ENCODE results near the gene TANC1.

GRCh38 chr2:159072795-159073194 is 104.4 kb downstream of the TANC1 start:
- TF ChIP-seq, protein P1, sequence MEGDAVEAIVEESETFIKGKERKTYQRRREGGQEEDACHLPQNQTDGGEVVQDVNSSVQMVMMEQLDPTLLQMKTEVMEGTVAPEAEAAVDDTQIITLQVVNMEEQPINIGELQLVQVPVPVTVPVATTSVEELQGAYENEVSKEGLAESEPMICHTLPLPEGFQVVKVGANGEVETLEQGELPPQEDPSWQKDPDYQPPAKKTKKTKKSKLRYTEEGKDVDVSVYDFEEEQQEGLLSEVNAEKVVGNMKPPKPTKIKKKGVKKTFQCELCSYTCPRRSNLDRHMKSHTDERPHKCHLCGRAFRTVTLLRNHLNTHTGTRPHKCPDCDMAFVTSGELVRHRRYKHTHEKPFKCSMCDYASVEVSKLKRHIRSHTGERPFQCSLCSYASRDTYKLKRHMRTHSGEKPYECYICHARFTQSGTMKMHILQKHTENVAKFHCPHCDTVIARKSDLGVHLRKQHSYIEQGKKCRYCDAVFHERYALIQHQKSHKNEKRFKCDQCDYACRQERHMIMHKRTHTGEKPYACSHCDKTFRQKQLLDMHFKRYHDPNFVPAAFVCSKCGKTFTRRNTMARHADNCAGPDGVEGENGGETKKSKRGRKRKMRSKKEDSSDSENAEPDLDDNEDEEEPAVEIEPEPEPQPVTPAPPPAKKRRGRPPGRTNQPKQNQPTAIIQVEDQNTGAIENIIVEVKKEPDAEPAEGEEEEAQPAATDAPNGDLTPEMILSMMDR (IDR thresholded peaks at IDR 0.05) = no peak
- no peak for TF ChIP-seq POLR2A (IDR thresholded peaks at IDR 0.05)
